Stimulated activated CD4-positive, alpha-beta T cell treated with anti-CD3 and anti-CD28 coated beads, Interleukin-15, amount 100 ng/mL, for 24 hours (primary cell): ENCODE measurements around the gene PARVG.

Experiments
- DNase-seq: peaks from one replicate; pipeline ENCODE4 v3.0.0-alpha.2; 2020

Gene PARVG, protein sequence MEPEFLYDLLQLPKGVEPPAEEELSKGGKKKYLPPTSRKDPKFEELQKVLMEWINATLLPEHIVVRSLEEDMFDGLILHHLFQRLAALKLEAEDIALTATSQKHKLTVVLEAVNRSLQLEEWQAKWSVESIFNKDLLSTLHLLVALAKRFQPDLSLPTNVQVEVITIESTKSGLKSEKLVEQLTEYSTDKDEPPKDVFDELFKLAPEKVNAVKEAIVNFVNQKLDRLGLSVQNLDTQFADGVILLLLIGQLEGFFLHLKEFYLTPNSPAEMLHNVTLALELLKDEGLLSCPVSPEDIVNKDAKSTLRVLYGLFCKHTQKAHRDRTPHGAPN

DNA sequence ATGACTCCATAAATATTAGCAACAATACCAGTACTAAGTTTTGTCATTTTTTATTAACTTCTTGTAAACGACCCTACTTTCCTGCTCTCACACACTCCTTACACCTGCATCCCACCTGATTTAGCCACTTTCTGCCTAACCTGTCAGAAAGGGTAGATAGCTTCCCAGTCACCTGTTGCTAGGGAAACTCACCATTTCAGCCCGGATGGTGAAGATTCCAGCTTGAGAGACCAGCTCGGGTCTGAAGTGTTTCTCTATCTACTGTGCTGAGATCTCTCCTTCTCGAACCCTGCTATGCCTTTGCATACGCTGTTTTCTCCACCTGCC lies at the start of gene PARVG:
TSS of gene PARVG (plus strand) at position 220 of the 327 bp plus-strand sequence. CDS start 2,405 bp downstream, outside the sequence.
- DNase-seq = peak; percentile 42

DNA sequence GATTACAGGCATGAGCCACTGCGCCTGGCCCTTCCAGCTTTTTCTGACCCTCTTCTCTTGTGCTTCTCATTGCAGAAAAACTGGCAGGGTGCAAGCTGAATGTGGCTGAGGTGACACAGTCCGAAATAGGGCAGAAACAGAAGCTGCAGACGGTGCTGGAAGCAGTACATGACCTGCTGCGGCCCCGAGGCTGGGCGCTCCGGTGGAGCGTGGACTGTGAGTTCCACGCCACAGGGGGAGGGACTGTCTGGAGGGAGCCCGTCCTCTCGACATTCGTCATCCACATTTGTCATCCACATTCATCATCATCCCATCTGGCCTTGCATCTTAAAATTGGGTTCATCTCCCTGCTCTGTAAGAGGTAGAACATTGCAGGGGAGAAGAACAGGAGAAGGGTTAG lies 49.3 kb upstream of the PARVG start:
- DNase-seq = no peak

DNA sequence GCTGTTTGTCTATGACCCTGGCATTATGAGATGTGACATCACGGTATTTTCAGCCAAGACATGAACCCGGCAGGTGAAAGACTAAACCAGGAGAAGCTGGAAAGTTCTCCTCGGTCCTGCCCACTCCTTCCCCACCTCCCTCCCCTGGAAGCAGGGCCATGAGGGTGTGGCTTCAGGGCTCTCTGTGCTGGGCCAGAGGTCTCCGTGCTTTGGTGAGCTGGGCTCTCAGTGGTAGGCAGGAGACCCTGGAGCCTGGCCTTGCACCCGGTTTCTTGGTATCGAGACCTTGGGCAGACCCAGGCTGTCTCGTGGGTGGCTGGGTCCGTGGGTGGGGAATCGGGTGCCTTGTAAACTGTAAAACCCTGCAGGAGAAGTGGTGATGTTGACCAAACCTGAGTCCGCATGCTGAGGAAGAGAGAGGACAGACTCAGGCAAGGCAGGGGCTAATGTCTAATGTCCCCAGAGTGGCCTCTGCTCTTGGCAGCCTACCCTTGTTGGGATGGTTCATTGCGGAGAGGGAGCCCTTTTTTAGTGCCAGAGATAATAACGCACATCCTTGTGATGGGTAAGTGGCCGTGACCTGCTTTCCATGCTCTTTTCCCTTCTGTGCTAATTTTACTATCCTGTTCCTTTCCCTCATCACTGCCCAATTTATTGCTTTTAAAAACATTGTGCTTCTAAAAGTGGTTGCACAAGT lies 48.6 kb upstream of the PARVG start:
- DNase-seq = no peak

DNA sequence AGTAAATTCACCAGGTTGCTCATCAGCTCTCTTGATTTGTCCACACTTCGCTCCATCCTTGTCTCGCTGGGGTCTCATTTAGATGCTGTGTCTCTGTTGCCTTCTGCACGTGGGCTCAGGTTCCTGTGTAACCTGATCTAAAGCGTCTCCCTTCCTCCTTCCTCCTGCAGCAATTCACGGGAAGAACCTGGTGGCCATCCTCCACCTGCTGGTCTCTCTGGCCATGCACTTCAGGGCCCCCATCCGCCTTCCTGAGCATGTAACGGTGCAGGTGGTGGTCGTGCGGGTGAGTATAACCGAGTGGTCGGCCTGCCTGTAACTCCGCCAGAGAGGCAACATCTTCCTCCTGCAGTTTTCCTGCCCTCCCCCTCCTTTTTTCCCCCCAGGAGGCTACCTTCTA lies 48.0 kb upstream of the PARVG start:
- no peak for DNase-seq

DNA sequence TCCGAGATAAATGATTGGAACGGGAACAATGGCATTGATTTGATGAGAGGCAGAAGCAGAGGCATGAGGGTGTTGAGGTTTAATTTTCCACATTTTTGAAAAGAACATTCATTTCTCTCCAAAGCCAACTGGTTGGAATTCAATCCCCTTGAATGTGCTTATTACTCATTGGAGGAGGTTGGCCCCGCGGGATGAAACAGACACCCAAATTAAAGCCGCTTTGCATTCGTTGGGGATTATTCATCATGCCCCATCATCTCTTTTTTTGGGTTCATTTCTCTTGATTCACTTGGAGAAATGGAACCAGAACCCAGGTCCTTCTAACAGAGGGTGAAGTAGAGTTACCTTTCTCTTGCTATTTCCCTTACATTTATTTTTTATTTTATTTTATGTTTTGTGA lies 47.6 kb upstream of the PARVG start:
- no peak for DNase-seq

DNA sequence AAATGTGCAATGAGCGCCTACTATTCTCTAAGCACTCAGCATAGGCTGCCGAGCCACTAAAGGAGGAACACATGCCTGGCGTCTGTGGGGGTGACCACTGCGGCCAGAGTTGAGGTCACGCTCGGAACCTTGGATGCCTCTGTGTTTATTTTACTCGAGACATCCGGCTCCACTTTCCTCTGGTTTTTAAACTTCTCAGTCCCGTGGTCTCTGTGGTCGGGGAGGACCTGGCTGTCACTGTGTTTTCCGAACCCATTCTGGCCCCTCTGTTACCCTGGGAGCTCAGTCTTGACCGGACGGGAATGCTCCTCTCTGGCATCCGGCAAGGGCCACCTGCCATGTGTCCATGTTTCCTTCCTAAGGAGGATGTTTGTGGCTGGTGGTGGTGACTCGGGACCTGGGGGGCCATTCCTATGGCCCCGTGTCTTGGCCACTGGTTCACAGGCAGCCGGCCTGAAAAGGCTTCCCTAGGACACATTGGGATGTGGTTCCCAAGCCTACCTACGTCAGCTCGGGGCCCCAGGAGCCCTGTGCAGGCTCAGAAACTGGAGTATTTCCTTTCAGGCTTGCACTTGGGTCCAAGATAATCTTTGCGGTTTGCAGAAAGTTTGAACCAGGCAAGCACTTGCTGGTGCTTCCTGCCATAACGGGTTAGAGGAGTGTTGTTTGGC lies 46.7 kb upstream of the PARVG start:
- no peak for DNase-seq

DNA sequence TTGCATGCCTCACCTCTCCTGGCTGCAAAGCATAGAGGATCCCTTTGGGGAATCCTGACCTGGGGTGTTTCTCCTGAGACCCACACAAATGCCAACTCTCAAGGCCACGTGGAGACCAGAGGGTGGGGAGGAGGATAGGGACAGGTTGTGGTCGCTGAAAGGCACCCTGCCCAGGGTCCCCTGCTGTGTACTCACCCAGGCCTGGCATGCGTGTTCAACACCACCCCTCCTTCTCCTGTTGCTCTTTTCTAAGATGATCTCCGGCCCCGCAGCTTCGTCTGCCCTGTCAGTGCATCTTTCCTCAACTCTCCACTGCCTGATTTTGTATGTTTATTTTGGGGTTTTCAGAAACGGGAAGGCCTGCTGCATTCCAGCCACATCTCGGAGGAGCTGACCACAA lies 44.6 kb upstream of the PARVG start:
- no peak for DNase-seq

DNA sequence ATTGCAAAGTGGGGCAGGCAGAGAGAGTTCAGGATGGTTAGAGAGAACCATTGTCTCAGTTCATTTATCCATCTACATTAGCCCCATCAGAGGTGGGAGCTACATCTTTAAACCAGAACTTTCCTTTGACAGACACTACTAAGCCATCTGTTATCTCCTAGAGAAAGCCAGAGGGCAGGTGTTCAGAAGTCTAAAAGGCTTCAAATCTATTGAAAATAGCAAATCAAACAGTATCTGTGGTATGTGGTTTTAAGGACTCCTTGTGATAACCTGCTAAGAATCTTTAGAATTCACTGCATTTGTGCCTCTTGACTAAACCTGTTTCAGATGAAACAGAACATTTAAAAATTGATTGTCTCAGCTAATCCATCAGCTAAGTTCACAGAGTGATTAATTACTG lies 43.9 kb upstream of the PARVG start:
- no peak for DNase-seq

DNA sequence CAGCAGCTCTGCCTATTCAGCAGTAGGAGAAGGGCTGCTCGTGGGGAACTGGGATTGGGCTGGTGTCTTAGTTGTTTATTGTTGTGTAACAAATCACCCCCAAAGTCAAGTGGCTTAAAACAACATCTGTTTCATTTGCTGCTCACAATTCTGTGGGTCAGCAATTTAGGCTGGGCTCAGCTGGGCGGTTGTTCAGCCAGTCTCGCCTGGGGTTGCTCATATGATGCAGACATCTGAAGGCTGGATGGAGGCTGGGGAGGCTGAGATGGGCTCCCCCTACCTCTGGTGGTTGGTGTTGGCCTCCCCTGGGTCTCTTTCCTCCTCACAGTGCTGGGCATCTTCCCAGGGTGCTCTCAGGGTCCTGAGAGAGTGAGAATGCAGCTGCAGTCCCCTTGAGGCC lies 43.3 kb upstream of the PARVG start:
- DNase-seq = no peak

DNA sequence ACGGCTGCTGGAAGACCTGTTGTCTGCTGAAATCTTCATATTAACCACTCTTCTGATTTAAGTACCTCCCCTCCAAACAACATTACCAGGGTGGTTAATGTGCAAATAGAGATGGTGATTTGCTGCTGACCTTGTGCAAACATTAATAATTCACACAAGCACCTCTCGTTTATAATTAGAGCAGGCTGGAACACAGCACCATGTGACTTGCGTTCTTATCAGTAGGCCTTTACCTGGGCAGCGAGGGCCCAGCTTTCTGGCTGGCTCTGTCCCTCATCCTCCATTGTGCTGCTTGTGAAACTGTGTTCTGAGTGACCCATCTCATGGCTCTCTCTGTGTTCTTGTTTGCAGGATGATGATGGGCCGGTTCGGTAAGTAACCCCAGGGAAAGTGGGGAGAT lies 41.0 kb upstream of the PARVG start:
- no peak for DNase-seq

DNA sequence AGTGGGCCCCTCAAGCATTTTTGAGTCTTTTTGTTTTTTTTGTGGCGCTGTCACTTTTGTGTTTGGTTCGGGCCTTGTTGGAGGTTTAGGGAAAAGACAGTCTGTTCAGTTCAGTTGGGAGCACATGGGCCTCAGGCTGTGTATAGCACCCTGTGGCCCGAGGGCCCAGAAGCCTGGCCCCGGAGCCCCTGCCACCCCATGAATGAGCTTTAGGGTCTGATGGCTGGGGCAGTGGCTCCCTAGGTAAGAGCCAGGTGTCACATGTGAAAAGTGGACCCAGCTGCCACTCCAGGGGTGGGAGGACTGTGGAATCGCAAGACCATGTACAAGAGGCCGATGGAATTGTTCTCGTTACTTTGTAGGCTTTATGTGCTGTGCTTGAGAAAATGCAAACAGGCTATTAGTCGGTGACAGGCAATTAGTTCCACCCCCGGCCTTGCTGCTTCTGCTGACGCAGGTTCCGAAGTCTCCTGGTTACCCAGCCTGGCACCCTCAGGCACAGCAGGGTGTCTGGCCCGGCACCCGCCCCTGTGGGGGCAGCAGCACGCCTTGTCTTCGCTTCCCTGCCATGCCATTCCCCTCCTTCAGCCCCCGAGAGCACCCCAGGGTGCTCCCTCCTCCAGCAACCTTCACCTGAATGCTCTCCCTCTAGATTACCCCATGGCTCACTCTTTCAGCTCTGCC lies 38.2 kb upstream of the PARVG start:
- no peak for DNase-seq

DNA sequence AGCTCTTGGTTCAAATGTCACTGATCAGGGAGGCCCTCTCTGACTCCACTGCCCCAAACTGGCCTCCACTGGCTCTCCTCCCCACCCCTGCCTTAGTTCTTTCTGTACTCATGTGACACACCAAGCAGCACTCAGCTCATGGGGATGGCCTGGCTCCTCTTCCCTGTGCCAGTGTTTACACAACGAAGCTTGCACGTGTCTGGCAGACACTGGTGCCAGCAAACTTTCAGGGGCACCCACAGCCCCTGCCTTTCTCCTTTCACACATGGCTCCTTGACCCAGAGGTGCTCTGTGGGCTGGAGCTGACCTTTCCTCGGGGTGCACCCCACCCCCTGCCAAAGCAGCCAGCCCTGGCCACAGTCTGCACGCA lies 37.6 kb upstream of the PARVG start:
- no peak for DNase-seq

DNA sequence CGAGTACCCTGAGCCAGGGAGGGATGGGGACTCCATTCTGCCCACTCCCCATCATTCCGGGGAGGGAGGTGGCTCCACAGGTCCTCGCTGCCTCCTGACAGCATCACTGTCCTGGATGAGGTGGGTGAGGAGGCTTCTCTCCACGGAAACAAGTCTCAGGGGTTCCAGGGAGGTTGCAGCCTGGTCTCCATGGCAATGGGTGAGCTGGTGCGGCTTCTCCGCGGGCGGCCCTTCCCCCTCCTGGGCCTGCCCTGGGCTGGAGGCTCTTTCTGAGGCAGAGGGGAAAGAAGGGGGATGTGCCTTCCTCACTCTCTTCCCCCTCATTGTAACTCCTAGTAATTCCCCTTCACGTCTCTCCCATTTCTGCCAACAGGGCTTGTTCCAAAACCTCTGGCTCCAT lies 37.1 kb upstream of the PARVG start:
- no peak for DNase-seq

DNA sequence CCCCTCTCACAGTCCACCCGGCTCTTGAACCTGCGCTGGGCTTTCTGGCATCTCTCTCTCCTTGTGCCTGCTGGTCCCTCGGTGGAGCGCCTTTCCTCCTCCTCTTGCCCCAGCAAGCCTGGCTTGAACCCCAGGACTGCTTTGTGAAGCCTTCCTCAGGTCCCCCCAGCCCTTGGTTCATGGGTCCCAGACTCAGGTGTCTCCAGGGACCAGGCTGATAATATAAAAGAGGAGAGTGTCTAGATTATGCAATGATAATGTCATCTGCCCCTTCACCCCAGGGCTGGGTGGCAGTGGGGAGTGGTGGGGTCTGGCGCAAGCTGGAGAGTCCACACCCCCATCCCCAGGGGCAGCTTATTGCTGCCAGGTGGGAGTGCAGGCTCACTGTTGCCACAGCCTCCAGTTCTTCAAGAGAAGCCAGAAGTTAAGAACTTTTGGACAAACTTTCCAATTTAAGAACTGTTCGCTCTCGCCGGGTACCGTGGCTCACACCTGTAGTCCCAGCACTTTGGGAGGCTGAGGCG lies 36.6 kb upstream of the PARVG start:
- no peak for DNase-seq

DNA sequence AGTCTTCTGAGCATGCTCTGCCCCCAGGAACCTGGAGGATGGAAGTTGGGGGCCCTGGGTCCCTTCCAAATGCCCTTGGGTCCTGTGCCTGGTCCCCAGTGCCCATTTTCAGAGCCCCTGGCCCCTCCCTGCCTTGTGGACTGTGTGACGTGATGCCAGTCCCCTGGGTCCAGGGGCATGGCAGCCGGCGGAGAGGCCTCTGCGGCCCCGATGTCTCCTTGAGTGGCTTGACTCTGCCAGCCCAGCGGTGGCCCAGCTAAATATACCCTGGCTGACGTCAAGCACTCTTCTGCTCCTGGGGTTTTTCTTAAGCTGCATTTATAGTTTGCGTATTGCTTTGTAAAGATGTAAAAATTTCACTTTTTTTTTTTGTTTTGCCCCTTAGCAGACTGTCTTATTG lies 35.2 kb upstream of the PARVG start:
- no peak for DNase-seq

DNA sequence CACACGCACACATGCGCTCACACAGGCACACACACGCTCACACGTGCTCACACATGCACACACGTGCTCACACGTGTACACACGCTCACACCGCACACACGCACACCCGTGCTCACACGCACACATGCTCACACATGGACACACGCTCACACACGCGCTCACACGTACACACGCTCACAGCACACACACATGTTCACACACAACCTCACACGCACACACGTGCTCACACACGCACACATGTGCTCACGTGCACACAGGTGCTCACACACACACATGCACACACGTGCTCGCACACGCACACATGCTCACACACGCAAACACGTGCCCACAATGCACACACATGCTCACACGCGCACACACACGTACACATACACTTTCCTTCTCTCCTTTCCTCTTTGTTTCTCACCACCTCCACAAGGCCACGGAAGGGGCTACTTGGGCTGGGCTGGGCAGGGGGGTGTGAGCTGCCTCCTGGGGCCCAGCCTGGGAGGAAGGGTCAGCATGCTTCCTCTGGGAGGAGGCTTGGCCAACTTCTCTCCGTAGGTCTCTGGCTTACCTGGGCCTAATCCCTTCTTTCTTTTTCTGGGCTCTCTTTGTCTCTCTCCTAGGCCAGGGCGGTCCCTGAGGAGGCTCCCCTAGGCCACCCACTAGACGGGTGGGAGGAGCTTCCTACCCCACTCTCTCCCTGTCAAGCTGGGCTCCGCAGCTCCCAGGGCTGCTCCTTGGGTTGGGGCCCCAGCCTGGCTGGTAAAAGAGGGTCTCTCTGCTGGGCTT lies 34.5 kb upstream of the PARVG start:
- DNase-seq = no peak

DNA sequence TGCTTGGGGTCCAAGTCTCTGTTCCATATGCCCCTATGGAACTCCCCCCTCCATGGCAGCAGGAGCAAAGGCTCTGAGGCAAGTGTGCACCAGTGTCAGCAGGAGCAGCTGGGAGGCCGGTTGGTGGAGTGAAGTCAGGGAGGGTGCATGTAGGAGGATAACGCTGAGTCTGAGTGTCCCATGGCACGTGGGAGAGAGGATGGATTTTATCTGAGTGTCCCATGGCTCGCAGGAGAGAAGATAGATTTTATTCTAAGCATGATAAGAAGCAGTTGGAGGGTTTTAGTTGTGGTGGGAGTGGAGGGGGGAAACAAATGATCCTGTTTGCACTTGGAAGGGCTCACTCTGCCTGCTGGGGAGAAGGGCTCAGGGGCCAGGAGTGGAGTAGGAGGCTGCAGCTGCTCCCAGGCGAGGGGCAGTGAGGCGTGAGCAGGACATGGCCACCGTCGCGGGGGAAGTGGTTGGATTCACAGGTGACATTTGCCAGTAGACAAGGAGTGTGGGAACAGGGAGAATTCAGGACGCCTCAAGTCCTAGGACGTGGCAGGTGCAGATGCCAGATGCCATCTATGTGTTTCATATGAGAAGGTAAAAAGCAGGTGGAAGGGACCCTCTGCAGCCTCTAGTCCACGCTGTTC lies 33.6 kb upstream of the PARVG start:
- DNase-seq = no peak

DNA sequence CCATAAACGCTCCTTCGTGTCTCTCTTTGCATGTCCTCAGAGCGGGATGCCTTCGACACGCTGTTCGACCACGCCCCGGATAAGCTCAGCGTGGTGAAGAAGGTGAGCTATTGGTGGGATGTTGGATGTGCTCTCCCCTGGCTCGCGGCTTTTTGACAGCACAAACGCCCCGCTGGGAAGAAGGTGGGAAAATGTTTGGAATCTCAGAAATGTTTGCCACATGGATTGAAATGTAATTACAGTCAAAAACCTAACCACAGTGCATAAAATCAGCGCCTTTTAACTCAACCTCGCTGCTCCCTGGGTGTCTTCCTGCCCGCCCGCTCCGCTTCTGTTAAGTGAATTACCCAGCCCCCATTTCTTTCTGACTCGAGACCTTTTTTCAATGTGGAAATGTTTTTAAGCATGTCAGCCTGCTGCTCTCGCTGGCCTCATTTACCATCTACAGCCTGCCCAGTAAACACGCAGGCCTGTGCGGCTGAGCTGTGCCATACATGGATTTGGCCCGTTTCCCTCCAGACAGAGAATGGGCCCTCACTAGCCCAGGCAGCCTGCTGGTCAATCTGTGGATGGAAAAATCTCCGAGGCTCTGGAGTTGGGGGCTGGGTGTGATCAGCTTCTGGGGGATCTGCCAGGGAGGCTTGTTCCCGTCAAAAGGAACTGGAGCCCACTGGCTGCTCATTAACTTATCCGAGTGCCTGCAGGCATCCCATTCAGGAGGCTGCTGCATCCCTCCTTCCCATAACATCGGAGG lies 32.7 kb upstream of the PARVG start:
- DNase-seq = no peak

DNA sequence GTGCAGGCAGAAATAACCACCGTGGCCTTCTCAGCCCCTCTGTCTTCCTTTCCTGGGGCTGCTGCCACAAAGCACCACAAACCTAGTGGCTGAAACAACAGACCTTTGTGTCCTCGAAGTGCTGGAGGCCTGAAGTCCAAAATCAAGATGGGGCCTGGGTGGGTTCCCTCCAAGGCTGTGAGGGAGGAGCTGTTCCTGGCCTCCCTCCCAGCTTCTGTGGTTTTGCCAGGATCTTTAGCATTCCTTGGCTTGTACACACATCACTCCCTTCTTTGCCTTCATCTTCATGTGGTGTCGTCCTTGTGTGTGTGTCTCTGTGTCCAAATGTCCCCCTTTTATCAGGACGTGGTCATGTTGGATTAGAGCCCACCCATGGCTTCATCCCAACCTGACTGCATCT lies 29.0 kb upstream of the PARVG start:
- DNase-seq = no peak

DNA sequence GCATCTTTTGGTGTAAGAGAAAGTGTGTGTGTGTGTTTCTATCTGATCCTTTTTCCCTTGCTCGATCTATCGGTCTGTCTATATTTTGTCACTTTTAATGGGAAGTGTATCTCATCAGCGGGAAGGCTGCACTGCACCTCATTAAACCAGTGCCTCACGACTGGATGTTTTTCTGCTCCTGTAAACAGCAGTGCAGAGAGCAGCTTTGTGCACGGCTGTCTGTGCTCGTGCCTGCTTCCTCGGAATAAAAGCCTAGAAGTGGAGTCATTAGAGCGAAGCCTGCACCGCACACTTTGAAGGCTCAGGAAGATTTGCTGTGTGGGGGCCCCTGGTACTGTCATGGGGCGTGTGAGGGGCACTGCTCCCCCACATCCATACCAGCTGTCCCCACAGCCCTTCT lies 27.0 kb upstream of the PARVG start:
- DNase-seq = no peak

DNA sequence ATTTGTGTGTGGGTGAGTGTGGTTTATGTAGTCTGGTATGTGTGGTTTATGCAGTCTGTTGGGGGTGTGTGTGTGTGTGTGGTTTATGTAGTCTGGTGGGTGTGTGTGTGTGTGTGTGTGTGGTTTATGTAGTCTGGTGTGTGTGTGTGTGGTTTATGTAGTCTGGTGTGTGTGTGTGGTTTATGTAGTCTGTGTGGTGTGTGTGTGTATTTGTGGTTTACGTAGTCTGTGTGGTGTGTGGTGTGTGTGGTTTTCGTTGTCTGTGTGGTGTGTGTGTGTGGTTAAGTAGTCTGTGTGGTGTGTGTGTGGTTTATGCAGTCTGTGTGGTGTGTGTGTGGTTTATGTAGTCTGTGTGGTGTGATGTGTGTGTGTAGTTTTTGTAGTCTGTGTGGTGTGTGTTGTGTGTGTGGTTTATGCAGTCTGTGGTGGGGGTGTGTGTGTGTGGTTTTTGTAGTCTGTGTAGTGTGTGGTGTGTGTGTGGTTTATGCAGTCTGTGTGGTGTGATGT lies 26.2 kb upstream of the PARVG start:
- DNase-seq = peak; percentile 3
